ENCODE results near the gene PTMA.

The PTMA gene

GRCh38 chr2:231715499-231715837, 7.1 kb downstream of the PTMA start:
- H3K36me3 ChIP-seq (ENCODE audit: control insufficient read depth, insufficient read depth, low read length), result peaks cover 21% of the 10 kb centered on the region
- H3K27me3 ChIP-seq (ENCODE audit: control insufficient read depth, insufficient read depth, low read length), result no peaks in the 10 kb centered on the region
- H3K4me1 ChIP-seq (ENCODE audit: control insufficient read depth, insufficient read depth, low read length), result peaks cover 13% of the 10 kb centered on the region
- H3K9me3 ChIP-seq (ENCODE audit: control insufficient read depth, insufficient read depth, low read length), result no peaks in the 10 kb centered on the region
- H3K9ac ChIP-seq (ENCODE audit: low read depth, low read length), result no peak overlapping the region
- no peak overlapping the region for H3K4me3 ChIP-seq (ENCODE audit: low read depth, low read length)

- H3K36me3 ChIP-seq (ENCODE audit: control insufficient read depth, insufficient read depth, low read length), result peaks cover 15% of the 10 kb centered on the region
- H3K9me3 ChIP-seq (ENCODE audit: control insufficient read depth, insufficient read depth, low read length), result no peaks in the 10 kb centered on the region
- peaks cover 13% of the 10 kb centered on the region for H3K4me1 ChIP-seq (ENCODE audit: control insufficient read depth, insufficient read depth, low read length)
- no peaks in the 10 kb centered on the region for H3K27me3 ChIP-seq (ENCODE audit: control insufficient read depth, insufficient read depth, low read length)
- H3K9ac ChIP-seq (ENCODE audit: low read depth, low read length), result no peak overlapping the region
- no peak overlapping the region for H3K4me3 ChIP-seq (ENCODE audit: low read depth, low read length)
Observed at GRCh38 chr2:231715988-231716616, 7.8 kb downstream of the PTMA start.

- H3K27me3 ChIP-seq (ENCODE audit: control insufficient read depth, insufficient read depth, low read length), result no peaks in the 10 kb centered on the region
- peaks cover 12% of the 10 kb centered on the region for H3K4me1 ChIP-seq (ENCODE audit: control insufficient read depth, insufficient read depth, low read length)
- H3K9me3 ChIP-seq (ENCODE audit: control insufficient read depth, insufficient read depth, low read length), result no peaks in the 10 kb centered on the region
- H3K36me3 ChIP-seq (ENCODE audit: control insufficient read depth, insufficient read depth, low read length), result peaks cover 8% of the 10 kb centered on the region
- H3K9ac ChIP-seq (ENCODE audit: low read depth, low read length), result no peak overlapping the region
- no peak overlapping the region for H3K4me3 ChIP-seq (ENCODE audit: low read depth, low read length)
Observed at GRCh38 chr2:231716666-231717280, 8.4 kb downstream of the PTMA start.

GRCh38 chr2:231717281-231718171, 9.2 kb downstream of the PTMA start:
- H3K4me3 ChIP-seq (ENCODE audit: low read depth, low read length), result peak overlapping the region; percentile 3
- no peaks in the 10 kb centered on the region for H3K9me3 ChIP-seq (ENCODE audit: control insufficient read depth, insufficient read depth, low read length)
- H3K27me3 ChIP-seq (ENCODE audit: control insufficient read depth, insufficient read depth, low read length), result no peaks in the 10 kb centered on the region
- H3K36me3 ChIP-seq (ENCODE audit: control insufficient read depth, insufficient read depth, low read length), result peaks cover under 1% of the 10 kb centered on the region
- peak overlapping the region; percentile 47 for H3K9ac ChIP-seq (ENCODE audit: low read depth, low read length)
- H3K4me1 ChIP-seq (ENCODE audit: control insufficient read depth, insufficient read depth, low read length), result peaks cover 9% of the 10 kb centered on the region

GRCh38 chr2:231718799-231719198, 10.5 kb downstream of the PTMA start:
- peaks cover 9% of the 10 kb centered on the region for H3K4me1 ChIP-seq (ENCODE audit: control insufficient read depth, insufficient read depth, low read length)
- no peaks in the 10 kb centered on the region for H3K36me3 ChIP-seq (ENCODE audit: control insufficient read depth, insufficient read depth, low read length)

GRCh38 chr2:231720292-231720986, 12.1 kb downstream of the PTMA start:
- no peaks in the 10 kb centered on the region for H3K9me3 ChIP-seq (ENCODE audit: control insufficient read depth, insufficient read depth, low read length)
- H3K4me3 ChIP-seq (ENCODE audit: low read depth, low read length), result no peak overlapping the region
- no peaks in the 10 kb centered on the region for H3K36me3 ChIP-seq (ENCODE audit: control insufficient read depth, insufficient read depth, low read length)
- H3K9ac ChIP-seq (ENCODE audit: low read depth, low read length), result no peak overlapping the region
- peaks cover 3% of the 10 kb centered on the region for H3K4me1 ChIP-seq (ENCODE audit: control insufficient read depth, insufficient read depth, low read length)
- H3K27me3 ChIP-seq (ENCODE audit: control insufficient read depth, insufficient read depth, low read length), result no peaks in the 10 kb centered on the region

More at GRCh38 chr2:231718799-231719198, 10.5 kb downstream of the PTMA start:
- Histone ChIP-seq H3K27me3 (ENCODE audit: control insufficient read depth, insufficient read depth, low read length) (no peaks in the 10 kb centered on the region), H3K9me3 (ENCODE audit: control insufficient read depth, insufficient read depth, low read length) (no peaks in the 10 kb centered on the region), H3K4me3 (ENCODE audit: low read depth, low read length) (no peak overlapping the region), H3K9ac (ENCODE audit: low read depth, low read length) (no peak overlapping the region)

GRCh38 chr2:231720987-231721966, 13.0 kb downstream of the PTMA start:
- H3K36me3 ChIP-seq (ENCODE audit: control insufficient read depth, insufficient read depth, low read length), result no peaks in the 10 kb centered on the region
- no peaks in the 10 kb centered on the region for H3K9me3 ChIP-seq (ENCODE audit: control insufficient read depth, insufficient read depth, low read length)
- H3K4me3 ChIP-seq (ENCODE audit: low read depth, low read length), result no peak overlapping the region
- H3K4me1 ChIP-seq (ENCODE audit: control insufficient read depth, insufficient read depth, low read length), result peaks cover 3% of the 10 kb centered on the region
- no peaks in the 10 kb centered on the region for H3K27me3 ChIP-seq (ENCODE audit: control insufficient read depth, insufficient read depth, low read length)
- no peak overlapping the region for H3K9ac ChIP-seq (ENCODE audit: low read depth, low read length)

- no peak overlapping the region for H3K4me3 ChIP-seq (ENCODE audit: low read depth, low read length)
- no peaks in the 10 kb centered on the region for H3K27me3 ChIP-seq (ENCODE audit: control insufficient read depth, insufficient read depth, low read length)
- H3K4me1 ChIP-seq (ENCODE audit: control insufficient read depth, insufficient read depth, low read length), result no peaks in the 10 kb centered on the region
- H3K9me3 ChIP-seq (ENCODE audit: control insufficient read depth, insufficient read depth, low read length), result no peaks in the 10 kb centered on the region
- H3K9ac ChIP-seq (ENCODE audit: low read depth, low read length), result no peak overlapping the region
- H3K36me3 ChIP-seq (ENCODE audit: control insufficient read depth, insufficient read depth, low read length), result no peaks in the 10 kb centered on the region
Observed at GRCh38 chr2:231722721-231723307, 14.5 kb downstream of the PTMA start.

- Histone ChIP-seq H3K9me3 (ENCODE audit: control insufficient read depth, insufficient read depth, low read length) (no peaks in the 10 kb centered on the region), H3K4me3 (ENCODE audit: low read depth, low read length) (no peak overlapping the region), H3K4me1 (ENCODE audit: control insufficient read depth, insufficient read depth, low read length) (no peaks in the 10 kb centered on the region), H3K36me3 (ENCODE audit: control insufficient read depth, insufficient read depth, low read length) (no peaks in the 10 kb centered on the region), H3K9ac (ENCODE audit: low read depth, low read length) (no peak overlapping the region), H3K27me3 (ENCODE audit: control insufficient read depth, insufficient read depth, low read length) (no peaks in the 10 kb centered on the region)
Observed at GRCh38 chr2:231725476-231725875, 17.2 kb downstream of the PTMA start.

- Histone ChIP-seq H3K4me1 (ENCODE audit: control insufficient read depth, insufficient read depth, low read length) (no peaks in the 10 kb centered on the region), H3K4me3 (ENCODE audit: low read depth, low read length) (no peak overlapping the region), H3K9me3 (ENCODE audit: control insufficient read depth, insufficient read depth, low read length) (no peaks in the 10 kb centered on the region), H3K9ac (ENCODE audit: low read depth, low read length) (no peak overlapping the region), H3K27me3 (ENCODE audit: control insufficient read depth, insufficient read depth, low read length) (no peaks in the 10 kb centered on the region), H3K36me3 (ENCODE audit: control insufficient read depth, insufficient read depth, low read length) (no peaks in the 10 kb centered on the region)
Observed at GRCh38 chr2:231726276-231726675, 18.0 kb downstream of the PTMA start.
